Measurements from ENCODE around the gene MANBA. TPM values are rescaled to one million over a fixed set of nuclear protein-coding genes. Genes with fewer than 3 reads are reported as not detected.
"Not testable (repeated sequence)": the region's sequence is repeated elsewhere in the genome, so short reads cannot be mapped to it uniquely, and the experiment has no call there.

MANBA gene
- total RNA-seq, 1 donor from 2014 or later: 25.9 TPM

DNA sequence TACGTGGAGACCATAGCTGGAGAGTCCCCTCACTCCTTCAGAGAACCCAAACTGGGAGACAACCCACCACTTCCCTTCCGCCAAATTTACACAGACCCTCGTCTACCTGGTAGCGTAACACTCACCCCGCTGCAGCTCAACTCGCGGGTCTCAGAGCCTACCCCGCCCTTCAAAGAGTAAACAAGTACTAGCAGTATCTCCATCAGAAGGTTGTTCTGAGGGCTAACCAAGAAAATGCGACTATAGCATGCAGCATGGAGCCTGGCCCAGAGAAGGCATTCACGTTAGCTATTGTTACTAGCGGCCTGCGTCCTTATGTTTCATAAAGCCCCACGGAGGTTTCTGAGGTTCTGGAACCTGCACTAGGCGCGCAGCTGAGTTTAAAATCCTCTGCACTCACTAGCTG lies 531 bp upstream of the MANBA start:
- no peak for DNase-seq

DNA sequence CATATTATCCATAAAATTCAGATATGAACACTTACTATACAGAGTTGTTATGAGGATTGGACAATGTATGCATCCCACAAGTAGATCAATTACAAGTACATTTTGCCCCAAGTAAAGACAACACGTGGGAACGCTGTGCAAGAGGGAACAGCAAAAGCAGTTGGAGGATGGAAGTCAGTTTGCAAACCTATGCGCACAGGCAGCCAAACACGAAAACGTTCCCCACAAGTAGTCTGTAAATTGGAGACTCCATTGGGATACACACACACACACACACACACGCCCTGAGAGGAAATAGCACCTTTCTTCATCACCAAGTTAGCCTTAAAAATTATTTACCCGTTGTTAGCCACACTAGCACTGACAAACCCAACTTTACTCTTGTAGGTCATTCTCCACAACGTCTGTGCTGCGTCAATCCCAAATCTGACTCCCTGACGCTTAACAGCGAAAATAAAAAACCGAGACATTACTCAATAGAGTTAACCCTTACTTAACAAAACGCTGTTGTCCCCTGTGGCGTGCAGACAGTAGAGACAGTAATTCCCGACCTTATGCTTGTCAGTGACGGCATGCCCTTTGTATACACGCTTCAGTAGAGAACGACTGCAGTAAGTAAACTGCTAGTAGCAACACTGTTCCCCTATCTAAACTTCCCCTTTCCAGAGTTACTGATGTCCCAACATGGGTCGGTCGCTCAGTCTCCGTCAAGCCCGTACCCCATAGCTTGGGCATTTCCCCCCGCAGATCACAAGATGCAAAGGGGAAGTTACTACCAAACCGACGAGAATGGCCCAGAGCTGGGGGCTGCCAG lies 730 bp downstream of the MANBA start:
- DNase-seq: peak; percentile 41

DNA sequence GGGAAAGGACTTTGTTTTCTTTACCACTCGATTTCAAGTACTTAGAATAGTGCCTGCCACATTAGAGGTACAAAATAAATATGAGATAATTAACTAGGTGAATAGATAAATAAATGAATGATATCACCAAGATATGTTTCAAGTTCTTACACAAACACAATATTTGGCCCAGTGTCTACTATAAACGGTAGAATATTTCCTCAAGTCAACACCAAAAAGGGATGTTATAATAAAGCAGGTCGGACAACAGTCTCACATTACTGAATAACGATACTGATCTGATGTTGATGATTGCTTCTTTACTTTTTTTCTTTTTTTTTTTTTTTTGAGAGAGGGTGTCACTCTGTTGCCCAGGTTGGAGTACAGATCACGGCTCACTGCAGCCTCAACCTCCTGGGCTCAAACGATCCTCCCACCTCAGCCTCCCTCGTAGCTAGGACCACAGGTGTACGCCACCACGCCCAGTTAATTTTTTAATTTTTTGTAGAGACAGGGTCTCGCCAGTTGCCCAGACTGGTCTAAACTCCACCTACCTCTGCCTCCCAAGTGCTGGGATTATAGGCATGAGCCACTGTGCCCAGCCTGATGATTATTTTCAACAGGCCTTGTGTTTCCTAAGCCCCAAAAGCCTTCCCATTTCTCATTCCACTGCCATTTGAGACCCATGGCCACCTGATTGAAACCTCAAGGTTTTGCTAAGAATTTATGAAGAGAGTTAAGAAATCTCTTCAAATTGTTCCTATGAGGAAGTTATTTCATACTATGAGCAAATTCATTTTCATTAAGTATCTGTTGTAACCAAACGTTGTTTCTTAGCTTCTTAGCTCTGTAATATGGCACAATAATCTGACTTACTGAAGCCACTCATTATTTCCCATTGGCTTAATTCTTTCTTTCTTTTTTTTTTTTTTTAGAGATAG lies 2.3 kb downstream of the MANBA start:
- no peak for DNase-seq

DNA sequence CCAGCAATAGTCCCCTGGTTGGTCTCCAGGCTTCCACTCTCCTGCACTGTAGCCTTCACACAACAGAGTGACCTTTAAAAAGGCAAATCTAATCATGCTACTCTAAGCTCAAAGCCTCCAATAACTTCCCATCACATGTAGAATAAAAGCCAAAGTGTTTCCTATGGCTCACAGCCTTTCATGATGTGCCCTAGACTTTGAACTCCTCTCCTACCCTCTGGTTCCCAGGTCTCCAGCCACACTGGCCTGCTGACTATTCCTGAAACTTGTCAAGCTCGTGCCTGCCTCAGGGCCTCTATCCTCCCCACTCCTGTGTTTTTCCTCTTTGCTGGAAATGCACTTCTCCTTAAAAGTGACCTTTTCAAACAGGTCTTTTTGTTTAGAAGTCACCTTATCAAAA lies 3.1 kb downstream of the MANBA start:
- no peak for DNase-seq

DNA sequence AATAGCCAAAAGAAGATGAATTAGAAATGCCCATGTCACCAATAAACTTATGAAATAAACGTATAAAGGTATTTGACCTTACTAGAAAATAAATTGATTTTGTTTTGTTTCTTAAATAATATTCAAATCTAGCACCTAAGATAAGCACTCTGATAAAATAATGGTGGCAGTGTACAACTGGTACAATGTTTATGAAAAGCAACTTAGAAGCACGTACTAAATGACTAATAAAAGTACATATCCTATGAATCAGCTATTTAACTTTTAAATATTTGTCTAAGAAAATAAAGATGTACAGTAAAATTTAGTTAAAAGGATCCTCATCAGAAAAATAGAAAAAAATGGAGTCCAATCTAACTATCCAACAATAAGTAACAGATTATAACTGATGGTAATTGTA lies 6.7 kb downstream of the MANBA start:
- DNase-seq: no peak

DNA sequence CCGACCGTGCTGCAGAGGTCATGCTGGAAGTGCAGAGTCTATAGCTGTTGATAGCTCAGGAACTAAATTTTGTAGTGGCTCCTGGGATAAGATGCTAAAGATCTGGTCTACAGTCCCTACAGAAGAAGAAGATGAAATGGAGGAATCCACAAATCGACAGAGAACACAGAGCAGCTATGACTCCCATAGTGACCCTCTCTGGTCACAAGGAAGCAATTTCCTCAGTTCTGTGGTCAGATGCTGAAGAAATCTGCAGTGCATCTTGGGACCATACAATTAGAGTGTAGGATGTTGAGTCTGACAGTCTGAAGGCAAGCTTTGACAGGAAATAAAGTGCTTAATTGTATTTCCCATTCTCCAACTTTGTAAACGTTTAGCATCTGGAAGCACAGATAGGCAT lies 8.8 kb downstream of the MANBA start:
- no peak for DNase-seq

DNA sequence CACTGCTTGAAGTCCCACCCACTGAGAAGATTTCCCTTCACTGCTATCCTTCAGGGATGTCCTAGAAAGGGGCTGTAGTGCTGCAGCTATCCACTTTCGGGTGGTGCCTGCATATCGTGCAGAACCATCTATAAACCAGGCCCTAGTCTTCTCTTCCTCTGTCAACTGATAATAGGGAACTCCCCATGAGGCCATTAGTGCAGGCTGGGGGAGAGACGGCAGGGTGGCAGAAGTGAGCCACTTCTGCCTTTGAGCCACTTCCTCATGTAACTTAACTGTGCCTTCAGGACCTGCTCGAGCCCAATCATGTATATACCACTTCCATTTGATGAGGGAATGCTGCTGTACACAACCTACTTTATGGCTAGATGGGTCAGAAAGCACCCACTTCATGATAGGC lies 17.4 kb downstream of the MANBA start:
- DNase-seq: not testable (repeated sequence)

DNA sequence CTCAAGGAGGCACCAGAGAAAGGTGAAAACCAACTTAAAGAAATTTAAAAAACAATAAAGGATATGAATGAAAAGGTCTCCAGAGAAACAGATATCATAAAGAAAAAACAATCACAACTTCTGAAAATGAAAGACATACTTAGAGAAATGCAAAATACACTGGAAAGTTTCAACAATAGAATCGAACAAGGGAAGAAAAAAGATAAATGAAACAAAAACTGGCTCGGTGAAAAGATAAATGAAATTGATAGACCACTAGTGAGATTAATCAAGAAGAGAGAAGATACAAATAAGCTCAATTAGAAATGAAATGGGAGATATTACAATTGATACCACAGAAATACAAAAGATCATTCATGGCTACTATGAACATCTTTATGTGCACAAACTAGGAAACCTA lies 22.0 kb downstream of the MANBA start:
- not testable (repeated sequence) for DNase-seq

DNA sequence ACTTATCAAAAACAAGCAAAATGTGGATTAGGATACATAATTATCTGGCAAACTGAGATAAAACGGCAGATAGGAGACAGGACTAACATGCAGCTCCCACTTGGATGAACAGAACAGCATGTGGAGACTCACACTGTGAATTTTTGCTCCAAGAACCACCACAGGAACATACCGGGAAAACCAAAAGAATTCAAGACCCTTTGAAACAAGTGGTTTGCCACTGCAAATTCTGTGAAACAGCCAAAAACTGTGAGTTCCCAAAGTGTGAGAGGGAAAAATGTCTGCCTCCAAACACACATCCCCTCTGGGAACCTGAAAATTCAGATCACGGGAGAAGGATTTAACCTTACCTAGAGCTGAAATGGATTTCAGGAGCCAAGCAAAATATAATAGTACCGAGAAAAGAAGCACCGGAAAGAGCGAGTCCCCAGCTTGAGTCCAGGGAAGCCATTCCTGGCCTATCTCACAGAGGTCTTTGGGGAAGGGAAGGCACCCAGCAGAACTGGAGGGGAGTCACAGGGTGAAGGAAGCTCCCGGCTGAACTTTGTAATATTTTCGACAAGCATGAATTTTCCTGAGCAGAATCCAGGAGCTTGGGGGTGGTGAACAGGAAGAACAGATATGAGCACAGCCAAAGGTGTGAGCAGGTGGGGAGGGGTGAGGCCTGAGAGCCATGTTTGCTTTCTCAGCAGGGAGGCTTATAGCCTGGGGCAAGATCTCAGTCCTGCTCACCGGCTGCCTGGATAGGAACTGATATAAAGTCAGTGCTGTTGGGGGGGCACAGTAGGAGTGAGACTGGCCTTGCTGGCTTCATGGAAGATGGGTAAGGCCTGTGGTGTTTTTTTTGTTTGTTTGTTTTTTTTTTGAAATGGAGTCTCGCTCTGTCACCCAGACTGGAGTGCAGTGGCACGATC lies 23.9 kb downstream of the MANBA start:
- DNase-seq: no peak

DNA sequence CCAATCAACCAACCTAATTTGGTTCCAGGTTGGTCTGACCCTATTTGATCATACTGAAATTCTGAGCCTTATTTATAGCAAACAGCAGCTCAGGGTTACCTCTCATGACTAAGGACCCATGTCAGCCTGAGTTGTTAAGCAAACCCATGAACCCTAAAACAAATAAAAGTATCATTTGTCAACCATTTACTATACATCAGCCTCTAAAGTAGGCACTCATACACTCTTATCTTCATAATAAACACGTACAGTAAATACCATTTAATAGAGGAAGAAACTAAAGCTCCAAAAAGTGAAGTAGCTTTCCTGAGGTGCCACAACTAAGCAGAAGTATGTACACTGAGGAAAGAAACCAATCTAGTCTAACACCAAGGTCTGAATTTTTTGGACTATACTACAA lies 25.2 kb downstream of the MANBA start:
- DNase-seq: no peak

DNA sequence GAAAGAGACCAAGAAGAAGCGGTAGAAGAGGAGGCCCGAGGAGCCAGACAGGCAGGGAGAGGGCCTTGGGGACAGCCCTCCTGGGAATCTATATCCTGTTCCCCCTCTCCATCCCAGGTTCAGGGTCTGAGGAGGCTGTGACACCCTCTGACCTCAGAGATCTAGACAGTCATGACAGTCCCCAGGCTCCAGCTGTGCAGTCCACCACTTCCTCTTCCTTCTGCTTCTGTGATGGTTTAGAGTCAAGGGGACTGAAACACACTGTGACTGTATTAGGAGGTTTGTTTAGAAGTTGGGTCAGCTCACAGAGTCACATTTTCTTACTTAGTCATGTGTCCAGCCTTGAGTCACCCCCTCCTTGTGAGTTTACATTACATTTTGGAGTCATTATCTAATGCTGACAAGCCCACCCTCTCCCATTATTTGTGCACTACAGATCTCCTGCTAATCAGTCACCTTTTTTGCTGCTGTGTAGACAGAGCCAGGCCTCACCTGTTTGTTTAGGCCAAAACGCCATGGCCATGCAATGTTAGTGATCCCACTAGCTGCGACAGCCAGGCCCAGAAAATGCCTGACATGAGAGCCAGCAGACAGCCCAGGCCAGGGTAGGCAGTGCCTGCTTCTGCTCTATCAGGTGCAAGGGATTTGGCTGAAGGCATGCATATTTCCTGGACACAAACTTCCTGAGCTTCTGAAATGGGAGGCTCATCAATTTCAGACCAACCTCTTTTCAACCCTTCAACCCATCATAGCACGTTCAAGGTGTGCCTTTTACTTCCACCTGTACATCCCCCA lies 26.0 kb downstream of the MANBA start:
- no peak for DNase-seq

DNA sequence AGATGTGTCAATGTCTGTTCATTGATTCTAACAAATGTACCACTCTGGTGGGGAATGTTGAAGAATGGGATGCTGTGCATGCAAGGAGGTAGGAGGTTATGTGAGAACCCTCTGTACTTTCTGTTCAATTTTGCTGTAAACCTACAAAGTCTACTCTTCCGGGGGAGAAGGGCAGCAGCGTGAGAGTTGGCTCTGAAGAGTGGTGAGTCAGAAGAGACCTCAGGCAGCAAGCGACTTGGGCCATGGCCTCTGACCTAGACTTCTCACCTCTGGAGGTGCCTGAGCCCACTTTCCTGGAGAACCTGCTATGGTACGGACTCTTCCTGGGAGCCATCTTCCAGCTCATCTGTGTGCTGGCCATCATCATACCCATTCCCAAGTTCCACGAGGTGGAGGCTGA lies 26.7 kb downstream of the MANBA start:
- no peak for DNase-seq

DNA sequence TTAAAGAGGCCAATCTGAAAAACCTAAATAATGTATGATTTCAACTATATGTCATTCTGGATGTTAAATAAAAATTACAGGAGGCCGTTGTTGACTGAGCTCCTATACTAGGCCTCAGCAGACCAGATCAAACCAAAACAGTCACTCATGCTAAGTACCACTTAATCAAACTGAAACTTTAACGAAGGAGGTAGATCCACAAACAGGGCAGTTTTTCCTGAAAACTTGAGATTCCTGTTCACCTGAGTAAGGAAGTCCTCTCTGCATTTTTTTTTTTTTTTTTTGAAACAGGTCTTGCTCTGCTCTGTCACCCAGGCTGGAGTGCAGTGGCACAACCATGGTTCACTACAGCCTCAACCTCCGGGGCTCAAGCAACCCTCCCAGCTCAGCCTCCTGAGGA lies 27.7 kb downstream of the MANBA start:
- no peak for DNase-seq

DNA sequence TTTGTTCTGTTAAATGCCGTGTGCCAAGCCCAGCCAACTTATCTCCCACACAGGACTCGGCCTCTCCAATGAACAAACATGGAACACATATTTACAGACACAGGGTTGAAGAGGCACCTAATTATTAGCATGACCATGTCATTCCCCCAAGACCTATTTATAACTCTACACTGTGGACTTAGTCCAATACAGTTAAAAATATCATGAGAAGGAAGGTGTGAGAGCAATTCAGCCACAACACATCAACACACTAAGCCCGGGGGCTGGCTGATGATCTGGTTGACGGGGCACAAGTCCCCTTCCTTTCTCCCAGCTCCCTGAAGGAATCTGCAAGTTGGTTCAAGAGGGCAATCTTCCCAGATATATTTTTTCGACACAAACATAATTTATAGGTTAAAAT lies 28.1 kb downstream of the MANBA start:
- DNase-seq: no peak

DNA sequence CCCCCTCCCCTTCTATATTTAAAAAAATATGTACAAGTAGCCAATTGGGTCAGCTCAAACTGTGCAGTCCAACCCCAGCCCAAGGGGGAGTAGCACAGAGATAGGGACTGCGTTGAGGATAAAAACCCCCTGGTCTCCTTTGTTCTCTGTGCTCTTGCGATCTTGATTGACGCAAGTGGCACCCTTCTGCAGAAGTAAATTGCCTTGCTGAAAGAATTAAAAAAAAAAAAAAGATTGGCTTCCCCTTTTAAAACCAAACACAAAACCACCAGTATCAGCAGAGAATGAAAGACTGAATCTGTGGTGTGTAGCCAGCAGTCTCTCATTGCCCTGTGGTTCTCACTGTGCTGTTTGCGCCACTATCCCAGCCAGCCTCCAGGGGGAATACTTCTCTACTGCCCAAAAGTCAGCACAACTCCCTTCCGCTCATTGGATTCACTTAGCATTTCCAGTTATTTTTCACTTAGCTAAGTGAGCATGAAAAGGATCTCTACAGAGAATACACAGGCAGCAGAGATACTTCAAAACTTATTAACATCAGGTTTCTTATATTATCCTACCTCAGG lies 29.7 kb downstream of the MANBA start:
- DNase-seq: no peak

DNA sequence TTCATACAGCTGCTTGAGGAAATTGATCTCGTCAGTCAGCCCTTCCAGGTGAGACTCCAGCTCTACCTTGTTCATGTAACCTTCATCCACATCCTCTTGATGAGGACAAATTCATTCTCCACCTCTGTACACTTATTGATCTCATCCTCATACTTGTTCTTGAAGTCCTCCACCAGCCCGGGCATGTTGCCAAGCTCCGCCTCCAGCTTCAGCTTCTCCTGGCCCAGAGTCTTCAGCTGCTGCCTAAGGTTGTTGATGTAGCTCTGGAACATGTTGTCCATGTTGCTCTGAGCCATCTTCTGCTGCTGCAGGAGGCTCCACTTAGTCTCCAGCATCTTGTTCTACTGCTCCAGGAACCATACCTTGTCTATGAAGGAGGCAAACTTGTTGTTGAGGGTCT lies 31.3 kb downstream of the MANBA start:
- not testable (repeated sequence) for DNase-seq

DNA sequence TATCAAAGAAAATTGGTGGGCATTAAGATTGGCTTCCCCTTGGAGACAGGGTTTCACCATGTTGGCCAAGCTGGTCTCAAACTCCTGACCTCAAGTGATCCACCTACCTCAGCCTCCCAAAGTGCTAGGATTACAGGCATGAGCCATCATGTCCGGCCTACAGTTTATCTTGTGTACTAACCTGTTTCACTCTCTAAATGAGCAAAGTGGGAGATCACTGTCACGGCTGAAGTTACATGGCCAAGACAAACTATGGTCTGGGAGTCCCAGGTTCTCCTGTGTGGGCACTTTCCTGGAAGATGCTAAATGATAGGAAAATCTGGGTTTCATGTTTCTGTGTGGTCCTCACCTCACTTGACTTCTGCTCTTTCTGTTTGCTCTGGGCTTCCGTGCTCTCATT lies 33.8 kb downstream of the MANBA start:
- not testable (repeated sequence) for DNase-seq

DNA sequence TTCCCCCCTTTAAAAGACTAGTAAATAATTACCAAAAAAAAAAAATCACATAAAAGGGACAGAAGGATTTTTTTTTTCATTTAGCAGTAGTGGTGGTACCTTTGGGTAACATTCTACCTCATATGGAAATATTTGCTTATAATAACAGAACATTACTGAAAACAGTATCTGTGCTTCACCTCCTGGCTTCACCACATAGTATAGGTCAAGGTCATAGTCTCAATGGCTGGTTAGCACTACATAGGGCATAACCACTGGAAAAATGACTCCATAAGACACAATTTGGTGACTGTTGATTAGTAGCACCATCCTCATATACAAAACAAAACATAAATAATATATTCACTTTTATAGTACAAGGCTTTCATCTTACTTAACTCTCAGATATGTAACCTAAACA lies 34.7 kb downstream of the MANBA start:
- DNase-seq: no peak

DNA sequence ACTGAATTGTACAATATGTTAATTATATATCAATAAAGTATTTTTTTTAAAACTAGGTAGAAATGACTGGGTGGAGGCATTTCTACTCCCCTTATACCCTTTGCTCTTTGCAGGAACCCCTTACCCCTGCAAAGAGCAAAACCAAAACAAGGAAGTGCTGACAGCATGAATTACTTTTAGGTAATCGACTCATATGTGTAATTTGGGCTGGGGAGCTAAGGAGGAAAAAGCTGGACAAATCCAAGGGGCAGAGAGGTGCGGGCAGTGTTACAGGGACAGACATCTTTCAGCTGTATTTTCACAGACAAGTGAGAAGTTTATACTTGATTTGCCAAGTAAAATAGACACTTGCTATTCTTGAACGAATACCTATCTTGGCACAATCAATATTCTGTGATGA lies 35.5 kb downstream of the MANBA start:
- DNase-seq: no peak

DNA sequence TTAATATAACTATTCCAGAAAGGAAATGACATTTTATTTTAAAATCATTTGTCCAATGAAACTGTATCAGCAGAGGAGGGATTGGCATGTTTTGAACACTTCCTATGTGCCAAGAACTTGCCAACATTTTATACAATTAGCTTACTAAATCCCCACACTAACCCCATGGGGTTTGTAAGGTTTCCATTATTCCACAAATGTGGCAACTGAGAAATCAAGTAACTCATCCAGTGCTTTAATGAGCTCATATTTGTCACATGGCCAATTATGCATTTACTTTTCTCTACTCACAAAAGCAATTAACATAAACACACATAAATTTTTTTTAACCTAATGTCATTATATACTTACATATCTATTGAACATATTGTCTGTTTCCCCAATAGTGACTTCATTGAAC lies 37.3 kb downstream of the MANBA start:
- DNase-seq: no peak

DNA sequence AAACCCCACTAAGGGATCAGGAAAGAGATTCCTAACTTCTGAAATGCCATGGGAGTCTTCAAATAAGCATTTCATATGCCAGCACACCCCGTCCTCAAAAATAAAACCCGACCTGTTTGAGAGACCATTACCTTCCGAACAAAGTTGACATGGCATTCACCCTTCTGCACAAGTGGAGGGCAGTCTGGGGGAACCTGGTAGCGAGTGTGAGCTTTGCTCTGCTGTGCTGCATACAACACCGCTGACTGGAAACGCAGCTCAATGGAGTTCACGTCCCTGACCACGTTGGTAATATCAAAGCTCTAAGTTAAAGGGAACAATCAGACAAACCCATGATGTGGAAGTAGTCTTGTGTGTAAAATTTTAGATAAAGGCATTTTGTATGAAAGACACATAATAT lies 38.0 kb downstream of the MANBA start:
- no peak for DNase-seq

Measured in skin of body (tissue), 2 donors.